ENCODE results near the gene NPW.

- no peak for TF ChIP-seq POLR2AphosphoS5 (IDR thresholded peaks at IDR 0.05; ENCODE audit: low read depth, low read length)
- TF ChIP-seq CTCF (IDR thresholded peaks at IDR 0.05; ENCODE audit: control extremely low read depth in 1 of 3, insufficient read depth in 1 of 3, low read depth in 1 of 3, low read length in 3 of 3) = no peak
- TF ChIP-seq JUND (IDR thresholded peaks at IDR 0.05; ENCODE audit: low read length) = no peak
- TF ChIP-seq MAFK (IDR thresholded peaks at IDR 0.05; ENCODE audit: low read depth, low read length) = no peak
- no peak for TF ChIP-seq SIN3A (conservative IDR thresholded peaks at IDR 0.05 in 1 of 2, IDR thresholded peaks at IDR 0.05 in 1 of 2; ENCODE audit: low read depth in 1 of 2, low read length in 2 of 2)
- no peak for TF ChIP-seq RXRA (IDR thresholded peaks at IDR 0.05; ENCODE audit: insufficient read depth, low read depth, low read length)
- no peak for TF ChIP-seq ASH2L (IDR thresholded peaks at IDR 0.05; ENCODE audit: low read length)
- TF ChIP-seq GABPA (IDR thresholded peaks at IDR 0.05; ENCODE audit: borderline replicate concordance, insufficient read depth, low read length) = no peak
- no peak for TF ChIP-seq CBX8 (IDR thresholded peaks at IDR 0.05; ENCODE audit: borderline replicate concordance, low read depth, low read length)
- TF ChIP-seq SP1 (IDR thresholded peaks at IDR 0.05; ENCODE audit: low read depth, low read length) = no peak
- no peak for TF ChIP-seq EP300 (IDR thresholded peaks at IDR 0.05; ENCODE audit: borderline replicate concordance in 1 of 2, low read depth in 2 of 2, low read length in 2 of 2)
- no peak for TF ChIP-seq TAF1 (IDR thresholded peaks at IDR 0.05; ENCODE audit: low read depth, low read length)
- TF ChIP-seq EGR1 (IDR thresholded peaks at IDR 0.05; ENCODE audit: borderline replicate concordance, low read depth, low read length) = no peak
- no peak for TF ChIP-seq MAX (IDR thresholded peaks at IDR 0.05)
Measured at GRCh38 chr16:2031081-2031577, 11.5 kb downstream of the NPW start.
